ENCODE measurements around the gene DTD1. TPM values are rescaled to one million over a fixed set of nuclear protein-coding genes. Genes with fewer than 3 reads are reported as not detected.

Gene DTD1
- total RNA-seq, 3 donors from 2014 or later (not counting 1 experiment from before 2014, with no cell fraction given), result 23.4 to 28.4 (median 24.1) TPM

DNA sequence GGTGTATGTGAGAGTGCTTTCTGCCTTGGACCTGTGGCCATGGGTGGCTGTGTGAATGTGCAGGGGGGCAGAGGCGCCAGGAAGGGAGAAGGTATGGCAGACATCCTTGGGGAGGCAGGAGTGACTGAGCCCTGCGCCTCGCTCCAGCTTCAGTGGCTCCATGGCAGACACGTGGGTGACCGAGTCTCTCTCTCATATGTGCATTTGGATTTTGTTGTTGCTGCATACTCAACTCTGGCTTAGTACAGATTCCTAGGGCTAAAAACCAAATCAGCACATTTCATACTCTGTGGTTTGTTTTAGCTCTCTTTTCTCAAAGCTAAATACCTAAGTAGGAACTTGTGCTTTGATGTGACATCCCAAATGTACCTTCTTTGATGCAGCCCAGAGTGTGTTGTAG lies 97.6 kb downstream of the DTD1 start:
- WGBS (ENCODE audit: insufficient coverage), result 93% methylated on average over 5 of the region's 5 CpGs
- H3K27ac Mint-ChIP-seq, result no peak overlapping the region
- Histone ChIP-seq H3K27ac (ENCODE audit: low read length) (no peak overlapping the region), H3K9me3 (ENCODE audit: control insufficient read depth, insufficient read depth, low read length) (no peaks in the 10 kb centered on the region), H3K27me3 (ENCODE audit: control insufficient read depth, insufficient read depth, low read length) (no peaks in the 10 kb centered on the region), H3K4me3 (ENCODE audit: low read length) (no peak overlapping the region), H3K4me1 (ENCODE audit: control insufficient read depth, insufficient read depth, low read length) (no peaks in the 10 kb centered on the region), H3K36me3 (ENCODE audit: control insufficient read depth, insufficient read depth, low read length) (no peaks in the 10 kb centered on the region)
- H3K27me3 Mint-ChIP-seq (ENCODE audit: low read depth in 2 of 2), result no peaks in the 10 kb centered on the region
- H3K36me3 Mint-ChIP-seq, result no peaks in the 10 kb centered on the region
- intact Hi-C loops (cut with micrococcal nuclease), result no loop called here
- H3K4me1 Mint-ChIP-seq, result peaks cover 26 to 38% of the 10 kb centered on the region in 2 donors
- TF ChIP-seq, protein P1, sequence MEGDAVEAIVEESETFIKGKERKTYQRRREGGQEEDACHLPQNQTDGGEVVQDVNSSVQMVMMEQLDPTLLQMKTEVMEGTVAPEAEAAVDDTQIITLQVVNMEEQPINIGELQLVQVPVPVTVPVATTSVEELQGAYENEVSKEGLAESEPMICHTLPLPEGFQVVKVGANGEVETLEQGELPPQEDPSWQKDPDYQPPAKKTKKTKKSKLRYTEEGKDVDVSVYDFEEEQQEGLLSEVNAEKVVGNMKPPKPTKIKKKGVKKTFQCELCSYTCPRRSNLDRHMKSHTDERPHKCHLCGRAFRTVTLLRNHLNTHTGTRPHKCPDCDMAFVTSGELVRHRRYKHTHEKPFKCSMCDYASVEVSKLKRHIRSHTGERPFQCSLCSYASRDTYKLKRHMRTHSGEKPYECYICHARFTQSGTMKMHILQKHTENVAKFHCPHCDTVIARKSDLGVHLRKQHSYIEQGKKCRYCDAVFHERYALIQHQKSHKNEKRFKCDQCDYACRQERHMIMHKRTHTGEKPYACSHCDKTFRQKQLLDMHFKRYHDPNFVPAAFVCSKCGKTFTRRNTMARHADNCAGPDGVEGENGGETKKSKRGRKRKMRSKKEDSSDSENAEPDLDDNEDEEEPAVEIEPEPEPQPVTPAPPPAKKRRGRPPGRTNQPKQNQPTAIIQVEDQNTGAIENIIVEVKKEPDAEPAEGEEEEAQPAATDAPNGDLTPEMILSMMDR (IDR thresholded peaks at IDR 0.05), result no peak
- DNase-seq (no peak), ATAC-seq (no peak)
- H3K9me3 Mint-ChIP-seq, result no peaks in the 10 kb centered on the region
- no peak overlapping the region for H3K4me3 Mint-ChIP-seq

DNA sequence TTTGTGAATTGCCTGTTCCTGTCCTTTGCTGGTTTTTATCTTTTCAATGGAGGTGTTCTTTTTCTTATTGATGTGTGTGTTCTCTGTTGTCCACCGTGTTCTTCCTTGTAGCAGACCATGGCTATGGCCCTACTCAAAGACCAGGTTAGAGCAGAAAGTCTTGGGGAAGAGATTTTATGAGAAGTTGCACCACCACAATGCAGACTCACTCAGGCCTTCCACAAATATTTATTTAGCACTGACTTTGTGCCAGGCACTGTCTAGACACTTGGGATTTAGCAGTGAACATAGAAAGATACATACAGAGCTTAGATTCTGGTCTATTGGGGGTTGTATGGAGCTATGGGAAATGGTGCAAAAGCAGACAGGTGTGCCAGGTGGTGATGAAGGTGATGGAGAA lies 98.8 kb downstream of the DTD1 start:
- Histone ChIP-seq H3K27me3 (ENCODE audit: control insufficient read depth, insufficient read depth, low read length) (no peaks in the 10 kb centered on the region), H3K9me3 (ENCODE audit: control insufficient read depth, insufficient read depth, low read length) (no peaks in the 10 kb centered on the region), H3K27ac (ENCODE audit: low read length) (no peak overlapping the region), H3K4me1 (ENCODE audit: control insufficient read depth, insufficient read depth, low read length) (no peaks in the 10 kb centered on the region), H3K4me3 (ENCODE audit: low read length) (no peak overlapping the region), H3K36me3 (ENCODE audit: control insufficient read depth, insufficient read depth, low read length) (no peaks in the 10 kb centered on the region)
- no peak for ATAC-seq
- TF ChIP-seq, protein P1 (IDR thresholded peaks at IDR 0.05), result no peak
- Mint-ChIP-seq H3K9me3 (no peaks in the 10 kb centered on the region), H3K36me3 (no peaks in the 10 kb centered on the region), H3K27me3 (ENCODE audit: low read depth in 2 of 2) (no peaks in the 10 kb centered on the region), H3K27ac (no peak overlapping the region), H3K4me3 (no peak overlapping the region), H3K4me1 (peaks cover 23 to 40% of the 10 kb centered on the region in 2 donors)
- WGBS (ENCODE audit: insufficient coverage), result 83% methylated on average over 1 of the region's 1 CpG
- no peak for DNase-seq
- intact Hi-C loops (cut with micrococcal nuclease), result no loop called here

DNA sequence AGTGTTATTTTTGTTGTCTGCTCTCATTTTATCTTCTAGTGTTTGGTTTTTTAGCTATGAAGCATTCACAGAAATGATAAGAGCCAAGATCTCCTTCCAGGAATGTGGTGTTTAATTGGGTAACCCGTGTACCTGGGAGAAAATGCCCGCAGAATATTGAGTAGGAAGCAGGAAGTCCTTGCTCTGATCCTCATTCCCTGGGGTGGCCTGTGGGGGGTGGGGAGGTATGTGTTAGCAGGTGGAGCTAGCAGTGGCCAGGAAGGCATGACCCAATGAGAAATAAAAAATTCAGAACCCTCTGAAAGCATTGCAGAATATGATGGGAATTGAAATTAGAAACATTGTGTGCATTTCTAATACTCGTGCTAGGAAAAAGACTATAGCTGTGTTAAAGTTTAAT lies 100.8 kb downstream of the DTD1 start:
- no peaks in the 10 kb centered on the region for H3K4me1 ChIP-seq (ENCODE audit: control insufficient read depth, insufficient read depth, low read length)
- H3K4me3 Mint-ChIP-seq, result no peak overlapping the region
- peak overlapping the region in 1 of 2 donors; percentile 23 for H3K27ac Mint-ChIP-seq
- no peaks in the 10 kb centered on the region for H3K36me3 Mint-ChIP-seq
- no peak overlapping the region for H3K27ac ChIP-seq (ENCODE audit: low read length)
- H3K9me3 ChIP-seq (ENCODE audit: control insufficient read depth, insufficient read depth, low read length), result no peaks in the 10 kb centered on the region
- no peaks in the 10 kb centered on the region for H3K36me3 ChIP-seq (ENCODE audit: control insufficient read depth, insufficient read depth, low read length)
- no peak for DNase-seq
- intact Hi-C loops (cut with micrococcal nuclease), result no loop called here
- no peaks in the 10 kb centered on the region for H3K27me3 Mint-ChIP-seq (ENCODE audit: low read depth in 2 of 2)
- H3K9me3 Mint-ChIP-seq, result no peaks in the 10 kb centered on the region
- H3K27me3 ChIP-seq (ENCODE audit: control insufficient read depth, insufficient read depth, low read length), result no peaks in the 10 kb centered on the region
- 96% methylated on average over 3 of the region's 3 CpGs for WGBS (ENCODE audit: insufficient coverage)
- TF ChIP-seq, protein P1 (IDR thresholded peaks at IDR 0.05), result no peak
- no peak overlapping the region for H3K4me3 ChIP-seq (ENCODE audit: low read length)
- peaks cover 28 to 34% of the 10 kb centered on the region in 2 donors for H3K4me1 Mint-ChIP-seq
- no peak for ATAC-seq

DNA sequence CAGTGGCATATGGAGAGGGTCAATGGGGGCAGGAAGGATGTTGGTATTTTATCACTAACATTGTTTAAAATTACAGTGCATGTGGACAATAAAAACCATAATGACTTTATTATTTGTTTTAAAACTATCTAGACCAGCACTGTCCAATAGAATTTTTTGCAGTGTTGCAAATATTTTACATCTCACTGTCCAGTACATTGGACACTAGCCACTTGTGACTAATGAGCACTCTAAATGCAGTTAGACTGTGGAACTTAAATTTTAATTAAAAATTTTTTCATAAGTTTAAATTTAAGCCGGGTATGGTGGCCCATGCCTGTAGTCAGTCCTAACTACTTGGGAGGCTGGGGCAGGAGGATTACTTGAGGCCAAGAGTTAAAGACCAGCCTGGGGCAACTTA lies 101.7 kb downstream of the DTD1 start:
- Mint-ChIP-seq H3K9me3 (no peaks in the 10 kb centered on the region), H3K4me3 (no peak overlapping the region), H3K27ac (no peak overlapping the region), H3K27me3 (ENCODE audit: low read depth in 2 of 2) (no peaks in the 10 kb centered on the region), H3K4me1 (peaks cover 28 to 30% of the 10 kb centered on the region in 2 donors), H3K36me3 (no peaks in the 10 kb centered on the region)
- no peak overlapping the region for H3K4me3 ChIP-seq (ENCODE audit: low read length)
- no CpG with 5 or more reads among the region's 1 CpG for WGBS (ENCODE audit: insufficient coverage)
- no peak overlapping the region for H3K27ac ChIP-seq (ENCODE audit: low read length)
- intact Hi-C loops (cut with micrococcal nuclease), result no loop called here
- TF ChIP-seq, protein P1 (IDR thresholded peaks at IDR 0.05), result no peak
- no peak for DNase-seq
- no peaks in the 10 kb centered on the region for H3K9me3 ChIP-seq (ENCODE audit: control insufficient read depth, insufficient read depth, low read length)
- no peaks in the 10 kb centered on the region for H3K4me1 ChIP-seq (ENCODE audit: control insufficient read depth, insufficient read depth, low read length)
- H3K27me3 ChIP-seq (ENCODE audit: control insufficient read depth, insufficient read depth, low read length), result no peaks in the 10 kb centered on the region
- no peak for ATAC-seq
- no peaks in the 10 kb centered on the region for H3K36me3 ChIP-seq (ENCODE audit: control insufficient read depth, insufficient read depth, low read length)
